Right lobe of liver (tissue), 4 donors: Measurements from ENCODE around the gene BIN1.

ENCODE experiments used
- POLR2A ChIP-seq: fragments of 450-650 bp; IDR thresholded peaks from one replicate; pipeline ENCODE4 v1.6.1; 2017; ENCODE audit warnings: antibody characterized with exemption, mild to moderate bottlenecking
- TF ChIP-seq, protein P1 (sequence below), 4 donors: fragments of 200-600 bp in 3 of 4; fragments of 450-650 bp in 1 of 4; IDR thresholded peaks; one replicate each; pipeline versions ENCODE4 v1.5.1 to v1.8.0; 2016 to 2022; ENCODE audit warnings: antibody characterized with exemption in 4 of 4, mild to moderate bottlenecking in 2 of 4
- donor health status: DM: no; HTN: no; CAD: no.
- donor health status: DM: no; HTN: no; CAD: no.
- donor health status: DM: no; HTN: yes; CAD: no.

GRCh38 chr2:127065299-127065939, 41.5 kb downstream of the BIN1 start:
- TF ChIP-seq POLR2A, result no peak
- TF ChIP-seq, protein P1, sequence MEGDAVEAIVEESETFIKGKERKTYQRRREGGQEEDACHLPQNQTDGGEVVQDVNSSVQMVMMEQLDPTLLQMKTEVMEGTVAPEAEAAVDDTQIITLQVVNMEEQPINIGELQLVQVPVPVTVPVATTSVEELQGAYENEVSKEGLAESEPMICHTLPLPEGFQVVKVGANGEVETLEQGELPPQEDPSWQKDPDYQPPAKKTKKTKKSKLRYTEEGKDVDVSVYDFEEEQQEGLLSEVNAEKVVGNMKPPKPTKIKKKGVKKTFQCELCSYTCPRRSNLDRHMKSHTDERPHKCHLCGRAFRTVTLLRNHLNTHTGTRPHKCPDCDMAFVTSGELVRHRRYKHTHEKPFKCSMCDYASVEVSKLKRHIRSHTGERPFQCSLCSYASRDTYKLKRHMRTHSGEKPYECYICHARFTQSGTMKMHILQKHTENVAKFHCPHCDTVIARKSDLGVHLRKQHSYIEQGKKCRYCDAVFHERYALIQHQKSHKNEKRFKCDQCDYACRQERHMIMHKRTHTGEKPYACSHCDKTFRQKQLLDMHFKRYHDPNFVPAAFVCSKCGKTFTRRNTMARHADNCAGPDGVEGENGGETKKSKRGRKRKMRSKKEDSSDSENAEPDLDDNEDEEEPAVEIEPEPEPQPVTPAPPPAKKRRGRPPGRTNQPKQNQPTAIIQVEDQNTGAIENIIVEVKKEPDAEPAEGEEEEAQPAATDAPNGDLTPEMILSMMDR (IDR thresholded peaks at IDR 0.05), result no peak
